GM08714 (cell line): ENCODE measurements around the gene PROCA1.
"Not testable (repeated sequence)": the region's sequence is repeated elsewhere in the genome, so short reads cannot be mapped to it uniquely, and the experiment has no call there.

ENCODE experiments used
- H3K4me3 ChIP-seq: fragments of 200-500 bp; sonication (Bioruptor generic); 2 replicates; pipeline ENCODE4 v1.5.1; 2014; ENCODE audit warnings: mild to moderate bottlenecking, low read length, inconsistent platforms
- ZNF274 ChIP-seq: IDR thresholded peaks from 2 replicates; pipeline ENCODE4 v1.6.1; 2012; ENCODE audit warnings: mild to moderate bottlenecking, low read depth, low read length

The PROCA1 gene

GRCh38 chr17:28724500-28725165 lies 12.9 kb upstream of the PROCA1 start:
- H3K4me3 ChIP-seq, result peak overlapping the region; percentile 64; the same call in 1 of the 2 replicates
- TF ChIP-seq ZNF274, result no peak

GRCh38 chr17:28723836-28724499 lies 12.3 kb upstream of the PROCA1 start:
- not testable (repeated sequence) for H3K4me3 ChIP-seq

GRCh38 chr17:28723159-28723835 lies 11.6 kb upstream of the PROCA1 start:
- TF ChIP-seq ZNF274, result no peak
- H3K4me3 ChIP-seq, result peak overlapping the region; percentile 2; the same call in 1 of the 2 replicates

- TF ChIP-seq ZNF274, result no peak
- H3K4me3 ChIP-seq, result peak overlapping the region; percentile 99; the same call in 1 of the 2 replicates
These were observed 10.9 kb upstream of the PROCA1 start for GRCh38 chr17:28722417-28723158.

- H3K4me3 ChIP-seq, result peak overlapping the region; percentile 99
These were observed 9.3 kb upstream of the PROCA1 start for GRCh38 chr17:28720997-28721329.

GRCh38 chr17:28720247-28720996 lies 8.7 kb upstream of the PROCA1 start:
- H3K4me3 ChIP-seq, result peak overlapping the region; percentile 99
- no peak for TF ChIP-seq ZNF274

- peak overlapping the region; percentile 48; the same call in 1 of the 2 replicates for H3K4me3 ChIP-seq
- TF ChIP-seq ZNF274, result no peak
These were observed 7.3 kb upstream of the PROCA1 start for GRCh38 chr17:28719021-28719433.

GRCh38 chr17:28718333-28719020 lies 6.8 kb upstream of the PROCA1 start:
- no peak for TF ChIP-seq ZNF274
- H3K4me3 ChIP-seq, result peak overlapping the region; percentile 12; the same call in 1 of the 2 replicates

GRCh38 chr17:28717578-28718332 lies 6.1 kb upstream of the PROCA1 start, which contains the start of gene RAB34:
TSS of gene RAB34 (minus strand) at chr17:28717868. CDS start at chr17:28717266, 602 bp downstream.
- H3K4me3 ChIP-seq, result peak within 1 kb of the TSS; percentile 54
- TF ChIP-seq ZNF274, result no peak

- TF ChIP-seq ZNF274, result no peak
- H3K4me3 ChIP-seq, result peak overlapping the region; percentile 54
These were observed 5.3 kb upstream of the PROCA1 start for GRCh38 chr17:28716740-28717577.

GRCh38 chr17:28715217-28715616 lies 3.5 kb upstream of the PROCA1 start:
- TF ChIP-seq ZNF274, result no peak
- H3K4me3 ChIP-seq, result no peak overlapping the region

- TF ChIP-seq ZNF274, result no peak
- H3K4me3 ChIP-seq, result no peak overlapping the region
These were observed 2.6 kb upstream of the PROCA1 start for GRCh38 chr17:28714281-28714680.
